ENCODE data around the gene CDKN2A. TPM values are rescaled to one million over a fixed set of nuclear protein-coding genes. Genes with fewer than 3 reads are reported as not detected.
A peak's percentile ranks its signal among the peaks of the same experiment; 100 is the strongest.

CDKN2A gene
- polyA plus RNA-seq, 1 donor, result 0.15 TPM

DNA sequence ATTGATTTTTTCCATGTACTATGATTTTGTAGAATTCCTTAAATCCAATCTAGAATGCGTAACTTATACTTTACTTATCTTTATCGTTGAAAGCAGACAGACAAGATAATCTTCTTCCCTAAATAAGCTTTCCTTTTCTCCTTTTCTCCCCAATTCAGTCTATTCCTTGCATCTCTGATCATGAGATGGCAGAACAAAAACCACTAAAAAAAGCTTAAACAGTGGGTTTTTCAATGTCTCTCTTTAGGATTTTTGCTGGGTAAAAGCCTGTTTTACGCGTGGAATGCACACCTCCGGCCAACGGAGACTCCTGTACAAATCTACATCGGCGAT lies 14.2 kb upstream of the CDKN2A start:
- no peaks in the 10 kb centered on the region for H3K36me3 ChIP-seq (ENCODE audit: control insufficient read depth, insufficient read depth, low read length)
- peak overlapping the region; percentile 87 for H3K4me3 ChIP-seq (ENCODE audit: low read length)
- H3K4me1 ChIP-seq (ENCODE audit: control insufficient read depth, insufficient read depth, low read length), result no peaks in the 10 kb centered on the region
- 6% methylated on average over 2 of the region's 8 CpGs for WGBS (ENCODE audit: insufficient coverage, low lambda C conversion rate)
- peak overlapping the region; percentile 44 for H3K27ac ChIP-seq (ENCODE audit: low read length)
- peaks cover 54% of the 10 kb centered on the region for H3K27me3 ChIP-seq (ENCODE audit: control insufficient read depth, insufficient read depth, low read length)
- DNase-seq, result no peak
- peaks cover 9% of the 10 kb centered on the region for H3K9me3 ChIP-seq (ENCODE audit: control insufficient read depth, low read depth, low read length)

DNA sequence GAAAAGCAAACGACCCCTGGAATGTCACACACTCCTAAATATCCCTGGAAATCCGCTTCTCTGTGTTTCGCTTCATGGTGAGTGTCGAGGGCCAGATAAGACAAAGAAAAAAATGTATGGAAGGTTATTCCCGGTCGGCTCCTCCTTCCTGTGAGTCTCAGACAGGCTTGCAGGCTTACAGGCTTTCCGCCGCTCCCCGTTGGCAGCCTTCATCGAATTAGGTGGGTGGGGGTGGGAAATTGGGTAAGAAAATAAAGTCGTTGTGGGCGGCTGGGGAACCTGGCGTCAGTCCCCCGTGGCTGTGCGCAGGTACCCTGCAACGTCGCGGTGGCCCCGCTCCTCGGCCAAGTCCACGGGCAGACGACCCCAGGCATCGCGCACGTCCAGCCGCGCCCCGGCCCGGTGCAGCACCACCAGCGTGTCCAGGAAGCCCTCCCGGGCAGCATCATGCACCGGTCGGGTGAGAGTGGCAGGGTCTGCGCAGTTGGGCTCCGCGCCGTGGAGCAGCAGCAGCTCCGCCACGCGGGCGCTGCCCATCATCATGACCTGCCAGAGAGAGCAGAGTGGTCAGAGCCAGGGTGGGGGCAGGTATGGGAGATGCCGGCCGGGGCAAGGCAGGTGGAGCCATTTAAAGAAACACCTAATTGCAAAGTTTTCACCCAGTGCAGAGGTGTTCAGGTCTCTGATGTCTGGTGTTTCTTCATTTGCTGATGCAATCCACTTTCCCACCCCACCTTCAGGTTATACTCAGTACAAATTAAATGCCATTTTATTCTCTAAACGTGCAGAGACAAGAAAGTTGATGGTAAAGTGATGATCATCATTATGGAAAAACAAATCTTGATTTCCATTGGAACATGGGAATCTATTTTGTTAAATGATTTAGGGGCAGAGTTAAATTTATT lies 11.8 kb upstream of the CDKN2A start:
- H3K36me3 ChIP-seq (ENCODE audit: control insufficient read depth, insufficient read depth, low read length), result no peaks in the 10 kb centered on the region
- no peak overlapping the region for H3K27ac ChIP-seq (ENCODE audit: low read length)
- peaks cover 9% of the 10 kb centered on the region for H3K9me3 ChIP-seq (ENCODE audit: control insufficient read depth, low read depth, low read length)
- WGBS (ENCODE audit: insufficient coverage, low lambda C conversion rate), result no CpG with 5 or more reads among the region's 44 CpGs
- peak; percentile 15 to 52 for DNase-seq
- H3K4me1 ChIP-seq (ENCODE audit: control insufficient read depth, insufficient read depth, low read length), result no peaks in the 10 kb centered on the region
- no peak overlapping the region for H3K4me3 ChIP-seq (ENCODE audit: low read length)
- peaks cover 51% of the 10 kb centered on the region for H3K27me3 ChIP-seq (ENCODE audit: control insufficient read depth, insufficient read depth, low read length)

DNA sequence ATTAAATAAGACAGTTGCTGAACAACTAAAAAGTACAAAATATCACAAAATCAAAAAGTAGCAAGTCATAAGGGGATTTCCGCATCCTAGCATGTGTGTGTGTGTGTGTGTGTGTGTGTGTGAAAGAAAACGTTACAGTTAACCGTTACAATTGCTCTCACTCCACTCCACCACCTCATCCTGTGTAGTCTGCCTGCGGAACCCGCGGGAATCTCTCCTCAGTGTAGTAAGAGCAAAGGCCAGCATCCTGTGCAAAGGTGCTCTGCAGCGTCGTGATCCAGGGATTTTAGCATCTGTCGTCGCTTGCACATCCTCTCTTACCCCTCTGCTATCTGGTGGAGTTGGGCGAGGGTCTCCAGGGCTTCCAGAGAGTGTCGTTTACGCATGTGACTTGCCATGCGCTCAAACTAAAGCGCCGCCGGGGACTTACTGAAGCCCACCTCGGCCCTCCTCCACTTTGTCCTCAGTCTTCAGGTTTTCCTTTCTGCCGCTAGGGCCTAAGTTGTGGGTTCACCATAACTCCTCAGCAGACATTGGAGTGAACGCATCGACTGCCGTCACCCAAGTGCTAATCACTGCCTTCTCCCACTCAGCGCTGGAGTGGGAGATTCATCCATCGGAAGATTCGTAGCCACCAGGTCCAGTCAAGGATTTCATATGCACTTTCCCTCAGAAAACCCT lies 11.0 kb upstream of the CDKN2A start:
- no peak overlapping the region for H3K27ac ChIP-seq (ENCODE audit: low read length)
- peak in 1 of 2 donors; percentile 26 for DNase-seq
- H3K27me3 ChIP-seq (ENCODE audit: control insufficient read depth, insufficient read depth, low read length), result peaks cover 54% of the 10 kb centered on the region
- no peaks in the 10 kb centered on the region for H3K36me3 ChIP-seq (ENCODE audit: control insufficient read depth, insufficient read depth, low read length)
- no CpG with 5 or more reads among the region's 25 CpGs for WGBS (ENCODE audit: insufficient coverage, low lambda C conversion rate)
- no peaks in the 10 kb centered on the region for H3K4me1 ChIP-seq (ENCODE audit: control insufficient read depth, insufficient read depth, low read length)
- H3K4me3 ChIP-seq (ENCODE audit: low read length), result no peak overlapping the region
- peaks cover 9% of the 10 kb centered on the region for H3K9me3 ChIP-seq (ENCODE audit: control insufficient read depth, low read depth, low read length)

DNA sequence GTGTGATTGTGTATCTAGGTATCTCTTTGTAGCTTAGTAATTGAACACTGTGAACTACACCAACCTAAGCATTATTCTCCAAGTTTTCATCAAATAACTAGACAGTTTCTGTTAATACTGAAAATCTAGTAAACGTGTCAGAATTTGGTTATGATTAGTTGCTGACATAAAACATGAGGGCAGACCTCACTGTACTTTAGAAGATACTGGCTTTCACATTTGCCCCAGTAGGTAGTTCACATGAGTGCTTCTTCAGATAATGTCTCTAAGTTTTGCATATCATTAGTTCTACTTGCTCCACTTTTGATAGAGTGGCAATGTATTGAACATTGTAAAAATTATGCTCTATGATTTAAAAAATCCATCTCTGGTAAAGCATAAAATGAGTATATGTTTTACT lies 7.8 kb upstream of the CDKN2A start:
- no peak for DNase-seq
- Histone ChIP-seq H3K27ac (ENCODE audit: low read length) (no peak overlapping the region), H3K36me3 (ENCODE audit: control insufficient read depth, insufficient read depth, low read length) (no peaks in the 10 kb centered on the region), H3K4me1 (ENCODE audit: control insufficient read depth, insufficient read depth, low read length) (no peaks in the 10 kb centered on the region), H3K4me3 (ENCODE audit: low read length) (no peak overlapping the region), H3K27me3 (ENCODE audit: control insufficient read depth, insufficient read depth, low read length) (peaks cover 62% of the 10 kb centered on the region), H3K9me3 (ENCODE audit: control insufficient read depth, low read depth, low read length) (peaks cover 3% of the 10 kb centered on the region)
- WGBS (ENCODE audit: insufficient coverage, low lambda C conversion rate), result 33% methylated on average over 1 of the region's 1 CpG

DNA sequence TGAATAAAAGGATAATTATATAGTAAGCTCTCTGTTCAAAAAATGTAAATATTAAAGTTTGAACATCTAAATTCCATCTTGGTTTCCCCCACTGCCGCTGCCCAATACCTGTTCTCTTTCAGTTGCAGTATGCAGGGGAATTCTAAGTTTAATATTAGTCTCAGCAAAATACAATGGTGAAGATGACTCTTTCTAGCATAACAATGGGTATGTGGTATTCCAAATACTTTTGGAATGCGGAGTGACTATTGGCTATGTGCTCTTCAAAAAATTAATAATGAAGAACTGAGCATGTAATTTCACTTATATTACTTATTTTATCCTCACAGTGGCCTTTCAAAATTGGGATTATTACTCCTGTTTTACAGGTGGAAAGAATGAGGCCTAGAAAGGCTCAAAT lies 3.8 kb upstream of the CDKN2A start:
- Histone ChIP-seq H3K9me3 (ENCODE audit: control insufficient read depth, low read depth, low read length) (peaks cover 3% of the 10 kb centered on the region), H3K4me3 (ENCODE audit: low read length) (no peak overlapping the region), H3K4me1 (ENCODE audit: control insufficient read depth, insufficient read depth, low read length) (peaks cover 13% of the 10 kb centered on the region), H3K27me3 (ENCODE audit: control insufficient read depth, insufficient read depth, low read length) (peaks cover 72% of the 10 kb centered on the region), H3K36me3 (ENCODE audit: control insufficient read depth, insufficient read depth, low read length) (no peaks in the 10 kb centered on the region), H3K27ac (ENCODE audit: low read length) (no peak overlapping the region)
- WGBS (ENCODE audit: insufficient coverage, low lambda C conversion rate), result no CpG with 5 or more reads among the region's 2 CpGs
- DNase-seq, result no peak

DNA sequence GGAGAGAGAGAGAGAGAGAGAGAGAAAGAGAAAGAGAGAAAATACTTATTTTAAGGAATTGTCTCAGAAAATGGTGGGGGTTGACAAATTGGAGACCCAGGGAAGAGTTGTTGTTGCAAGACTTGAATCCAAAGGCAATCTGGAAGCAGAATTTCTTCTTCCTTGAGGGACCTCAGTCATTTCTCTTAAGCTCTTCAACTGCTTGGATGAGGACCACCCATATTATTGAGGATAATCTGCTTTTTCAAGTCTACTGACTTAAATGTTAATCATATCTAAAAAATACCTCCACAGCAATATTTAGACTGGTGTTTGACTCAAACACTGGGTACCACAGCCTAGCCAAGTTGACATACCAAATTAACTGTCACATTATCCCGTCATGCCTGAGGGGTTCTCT lies 3.3 kb upstream of the CDKN2A start:
- Histone ChIP-seq H3K27ac (ENCODE audit: low read length) (no peak overlapping the region), H3K9me3 (ENCODE audit: control insufficient read depth, low read depth, low read length) (peaks cover 3% of the 10 kb centered on the region), H3K36me3 (ENCODE audit: control insufficient read depth, insufficient read depth, low read length) (no peaks in the 10 kb centered on the region), H3K4me3 (ENCODE audit: low read length) (no peak overlapping the region), H3K4me1 (ENCODE audit: control insufficient read depth, insufficient read depth, low read length) (peaks cover 13% of the 10 kb centered on the region), H3K27me3 (ENCODE audit: control insufficient read depth, insufficient read depth, low read length) (peaks cover 75% of the 10 kb centered on the region)
- DNase-seq, result no peak
- WGBS (ENCODE audit: insufficient coverage, low lambda C conversion rate), result 40% methylated on average over 1 of the region's 1 CpG

DNA sequence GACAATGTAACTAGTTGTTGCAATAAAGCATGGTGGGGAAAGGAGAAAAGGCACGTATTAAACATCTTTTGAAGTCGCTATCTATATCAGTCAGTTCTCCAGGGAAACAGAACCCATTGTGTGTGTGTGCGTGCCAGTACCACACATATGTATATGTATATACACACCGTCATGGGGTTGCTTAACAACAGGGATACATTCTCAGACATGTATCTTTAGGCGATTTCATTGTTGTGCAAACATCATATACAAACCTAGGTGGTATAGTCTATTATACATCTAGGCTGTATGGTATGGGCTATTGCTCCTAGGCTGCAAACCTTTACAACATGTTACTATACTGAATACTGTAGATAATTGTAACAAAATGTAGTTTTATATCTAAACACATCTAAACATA lies 2.7 kb upstream of the CDKN2A start:
- DNase-seq, result no peak
- WGBS (ENCODE audit: insufficient coverage, low lambda C conversion rate), result no CpG with 5 or more reads among the region's 5 CpGs
- Histone ChIP-seq H3K9me3 (ENCODE audit: control insufficient read depth, low read depth, low read length) (peaks cover 3% of the 10 kb centered on the region), H3K27me3 (ENCODE audit: control insufficient read depth, insufficient read depth, low read length) (peaks cover 75% of the 10 kb centered on the region), H3K36me3 (ENCODE audit: control insufficient read depth, insufficient read depth, low read length) (no peaks in the 10 kb centered on the region), H3K27ac (ENCODE audit: low read length) (no peak overlapping the region), H3K4me3 (ENCODE audit: low read length) (no peak overlapping the region), H3K4me1 (ENCODE audit: control insufficient read depth, insufficient read depth, low read length) (peaks cover 13% of the 10 kb centered on the region)

DNA sequence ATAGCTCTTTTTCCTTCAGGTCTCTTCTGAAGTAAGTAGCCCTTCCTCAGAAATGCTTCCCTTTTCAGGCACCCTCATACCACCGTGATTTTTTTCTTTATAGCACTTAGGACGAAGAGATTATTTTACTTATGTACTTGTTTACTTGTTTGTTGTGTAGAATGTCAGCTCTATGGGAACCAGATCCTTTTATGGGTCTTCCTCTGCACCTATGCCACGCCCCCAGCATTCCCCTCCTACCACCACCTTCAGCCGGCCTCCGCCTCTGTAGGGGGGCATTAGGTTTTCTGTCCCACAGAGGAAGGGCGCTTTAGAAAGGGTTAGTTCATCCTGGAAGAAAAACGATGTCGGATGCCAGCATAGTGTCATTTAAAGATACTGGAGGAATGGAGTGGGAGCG lies 2.2 kb upstream of the CDKN2A start:
- Histone ChIP-seq H3K4me3 (ENCODE audit: low read length) (no peak overlapping the region), H3K9me3 (ENCODE audit: control insufficient read depth, low read depth, low read length) (peaks cover 3% of the 10 kb centered on the region), H3K27ac (ENCODE audit: low read length) (no peak overlapping the region), H3K4me1 (ENCODE audit: control insufficient read depth, insufficient read depth, low read length) (peaks cover 13% of the 10 kb centered on the region), H3K36me3 (ENCODE audit: control insufficient read depth, insufficient read depth, low read length) (no peaks in the 10 kb centered on the region), H3K27me3 (ENCODE audit: control insufficient read depth, insufficient read depth, low read length) (peaks cover 76% of the 10 kb centered on the region)
- DNase-seq, result no peak
- WGBS (ENCODE audit: insufficient coverage, low lambda C conversion rate), result 13% methylated on average over 3 of the region's 9 CpGs

DNA sequence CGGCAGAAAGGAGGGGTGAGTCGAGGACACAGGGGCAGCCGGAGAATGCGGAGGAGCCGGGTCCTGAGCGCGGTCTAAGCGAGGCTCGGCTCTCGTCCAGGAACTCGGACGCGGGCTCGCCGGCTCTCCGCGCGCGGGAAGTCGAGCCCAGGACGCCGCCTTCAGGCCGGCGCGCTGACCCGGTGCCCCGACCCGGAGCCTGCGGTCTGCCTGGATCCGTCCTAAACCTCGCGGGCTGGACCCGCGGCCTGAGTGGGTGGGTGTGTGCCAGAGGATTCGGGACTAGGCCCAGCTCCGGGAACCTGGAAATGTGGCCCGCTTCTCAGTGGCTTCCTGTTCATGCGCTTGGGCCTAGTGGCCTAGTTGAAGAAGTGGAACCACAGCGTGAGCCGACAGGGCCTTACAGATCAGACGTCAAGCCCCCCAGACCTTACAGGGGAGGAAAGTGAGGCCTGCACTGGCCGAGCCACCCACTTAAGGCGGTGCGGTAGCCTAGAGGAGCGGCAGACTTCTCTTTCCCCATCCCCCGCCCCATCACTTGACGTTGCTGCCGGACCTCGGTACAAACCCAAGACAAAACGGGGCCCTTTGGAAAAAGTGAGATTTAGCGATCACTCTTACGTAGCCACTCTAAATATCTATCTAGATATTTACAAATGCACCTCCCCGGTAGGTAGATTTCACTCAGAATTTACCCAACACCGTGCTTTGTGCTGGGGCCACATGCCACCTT lies 1.6 kb upstream of the CDKN2A start:
- Histone ChIP-seq H3K27ac (ENCODE audit: low read length) (no peak overlapping the region), H3K4me3 (ENCODE audit: low read length) (peak overlapping the region; percentile 50), H3K36me3 (ENCODE audit: control insufficient read depth, insufficient read depth, low read length) (no peaks in the 10 kb centered on the region), H3K27me3 (ENCODE audit: control insufficient read depth, insufficient read depth, low read length) (peaks cover 78% of the 10 kb centered on the region), H3K4me1 (ENCODE audit: control insufficient read depth, insufficient read depth, low read length) (peaks cover 13% of the 10 kb centered on the region), H3K9me3 (ENCODE audit: control insufficient read depth, low read depth, low read length) (peaks cover 3% of the 10 kb centered on the region)
- DNase-seq, result peak in 1 of 2 donors; percentile 58
- whole genome bisulfite sequencing (ENCODE audit: insufficient coverage, low lambda C conversion rate), result 0% methylated on average over 1 of the region's 54 CpGs

DNA sequence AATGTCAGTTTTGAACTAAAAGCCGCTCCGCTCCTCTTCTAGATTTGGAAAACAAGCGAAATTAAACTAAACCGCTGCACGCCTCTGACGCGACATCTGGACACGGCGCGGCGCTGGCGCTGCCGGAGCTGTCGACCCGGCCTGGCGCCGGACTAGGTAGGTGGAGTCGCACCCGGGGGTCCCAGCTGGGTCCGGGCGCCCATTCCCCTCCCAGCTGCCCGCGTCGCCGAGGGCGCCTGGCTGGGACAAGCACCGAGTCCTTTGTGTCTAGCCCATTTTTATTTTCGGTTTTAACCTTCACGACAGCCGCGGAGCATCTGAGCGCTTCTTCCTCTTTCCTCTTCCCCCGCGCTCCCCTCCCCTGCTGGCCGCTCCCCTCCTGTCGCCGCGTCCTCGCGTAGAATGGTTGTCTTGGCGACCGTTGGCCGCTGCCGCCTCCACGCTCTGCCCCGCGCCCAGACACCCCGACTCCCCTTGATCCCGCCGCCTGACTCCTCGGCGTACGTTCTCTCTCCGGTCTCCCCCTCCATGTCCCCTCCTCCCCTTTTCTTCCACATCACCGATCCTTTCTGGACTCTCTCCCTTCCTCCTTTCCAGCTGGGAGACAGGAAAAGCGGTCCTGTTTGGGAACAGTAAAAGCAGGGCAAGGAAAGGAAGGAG lies 944 bp upstream of the CDKN2A start:
- H3K4me1 ChIP-seq (ENCODE audit: control insufficient read depth, insufficient read depth, low read length), result peaks cover 13% of the 10 kb centered on the region
- H3K27me3 ChIP-seq (ENCODE audit: control insufficient read depth, insufficient read depth, low read length), result peaks cover 76% of the 10 kb centered on the region
- H3K27ac ChIP-seq (ENCODE audit: low read length), result no peak overlapping the region
- no peaks in the 10 kb centered on the region for H3K36me3 ChIP-seq (ENCODE audit: control insufficient read depth, insufficient read depth, low read length)
- WGBS (ENCODE audit: insufficient coverage, low lambda C conversion rate), result 0% methylated on average over 1 of the region's 56 CpGs
- H3K4me3 ChIP-seq (ENCODE audit: low read length), result peak overlapping the region; percentile 50
- peaks cover 3% of the 10 kb centered on the region for H3K9me3 ChIP-seq (ENCODE audit: control insufficient read depth, low read depth, low read length)
- peak; percentile 41 to 66 for DNase-seq

Measured in large intestine (tissue), 3 donors.